C4-2B (cell line): ENCODE data around the gene PPP4R4.

Source experiments
- ZFX ChIP-seq: fragments of 450-650 bp; IDR thresholded peaks from 2 replicates; pipeline ENCODE4 v1.6.1; 2017
- TF ChIP-seq, protein P1 (sequence below): fragments of 450-650 bp; conservative IDR thresholded peaks from 2 replicates; pipeline ENCODE4 v1.5.1; 2017; ENCODE audit warnings: mild to moderate bottlenecking

DNA sequence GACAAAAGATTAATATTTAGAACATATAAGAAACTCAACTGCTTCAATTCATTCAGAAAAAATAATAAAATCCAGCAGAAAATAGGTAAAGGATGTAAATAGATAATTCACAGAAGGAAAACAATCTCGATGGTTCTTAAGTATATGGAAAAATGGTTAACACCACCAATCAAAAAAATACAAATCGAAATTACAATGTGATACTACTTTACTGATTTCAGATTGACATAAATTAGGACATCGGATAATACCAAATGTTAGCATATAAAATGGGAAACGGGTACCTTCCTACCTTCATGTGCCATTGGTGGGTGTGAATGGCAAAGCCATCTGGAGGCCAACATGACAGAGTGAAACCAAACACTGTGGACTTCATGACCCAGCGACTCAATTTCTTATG, 1.6 kb upstream of the PPP4R4 start:
- TF ChIP-seq, protein P1, sequence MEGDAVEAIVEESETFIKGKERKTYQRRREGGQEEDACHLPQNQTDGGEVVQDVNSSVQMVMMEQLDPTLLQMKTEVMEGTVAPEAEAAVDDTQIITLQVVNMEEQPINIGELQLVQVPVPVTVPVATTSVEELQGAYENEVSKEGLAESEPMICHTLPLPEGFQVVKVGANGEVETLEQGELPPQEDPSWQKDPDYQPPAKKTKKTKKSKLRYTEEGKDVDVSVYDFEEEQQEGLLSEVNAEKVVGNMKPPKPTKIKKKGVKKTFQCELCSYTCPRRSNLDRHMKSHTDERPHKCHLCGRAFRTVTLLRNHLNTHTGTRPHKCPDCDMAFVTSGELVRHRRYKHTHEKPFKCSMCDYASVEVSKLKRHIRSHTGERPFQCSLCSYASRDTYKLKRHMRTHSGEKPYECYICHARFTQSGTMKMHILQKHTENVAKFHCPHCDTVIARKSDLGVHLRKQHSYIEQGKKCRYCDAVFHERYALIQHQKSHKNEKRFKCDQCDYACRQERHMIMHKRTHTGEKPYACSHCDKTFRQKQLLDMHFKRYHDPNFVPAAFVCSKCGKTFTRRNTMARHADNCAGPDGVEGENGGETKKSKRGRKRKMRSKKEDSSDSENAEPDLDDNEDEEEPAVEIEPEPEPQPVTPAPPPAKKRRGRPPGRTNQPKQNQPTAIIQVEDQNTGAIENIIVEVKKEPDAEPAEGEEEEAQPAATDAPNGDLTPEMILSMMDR = no peak
- no peak for TF ChIP-seq ZFX
